Stimulated activated memory B cell treated with anti-CD40 and anti-IgM and Interleukin-4, amounts not matched to agents 10 μg/mL and 1 μg/mL and 100 μg/mL, for 72 hours (primary cell): Measurements from ENCODE around the gene ACAN.

Source experiments
- ATAC-seq: fragments of 150-1000 bp; cut with Tn5 transposase; 2 replicates; pipeline ENCODE4 v1.10.0; 2021
- H3K27ac Mint-ChIP-seq: one replicate; pipeline ENCODE4 v1.8.0; 2022; ENCODE audit warnings: mild to moderate bottlenecking, mixed read lengths
- H3K27me3 Mint-ChIP-seq: one replicate; pipeline ENCODE4 v1.8.0; 2022; ENCODE audit warnings: mixed read lengths
- H3K36me3 Mint-ChIP-seq: one replicate; pipeline ENCODE4 v1.8.0; 2022; ENCODE audit warnings: mixed read lengths
- H3K4me1 Mint-ChIP-seq: one replicate; pipeline ENCODE4 v1.8.0; 2022; ENCODE audit warnings: mixed read lengths
- H3K4me3 Mint-ChIP-seq: one replicate; pipeline ENCODE4 v1.8.0; 2022; ENCODE audit warnings: mild to moderate bottlenecking, moderate library complexity, mixed read lengths
- H3K9me3 Mint-ChIP-seq: one replicate; pipeline ENCODE4 v1.8.0; 2022; ENCODE audit warnings: mixed read lengths

Gene ACAN

GRCh38 chr15:88874275-88874674, 71.0 kb downstream of the ACAN start:
- H3K4me1 Mint-ChIP-seq = no peaks in the 10 kb centered on the region
- peaks cover 32% of the 10 kb centered on the region for H3K27me3 Mint-ChIP-seq
- no peaks in the 10 kb centered on the region for H3K9me3 Mint-ChIP-seq
- no peak overlapping the region for H3K4me3 Mint-ChIP-seq
- ATAC-seq = no peak
- no peak overlapping the region for H3K27ac Mint-ChIP-seq
- H3K36me3 Mint-ChIP-seq = no peaks in the 10 kb centered on the region

DNA sequence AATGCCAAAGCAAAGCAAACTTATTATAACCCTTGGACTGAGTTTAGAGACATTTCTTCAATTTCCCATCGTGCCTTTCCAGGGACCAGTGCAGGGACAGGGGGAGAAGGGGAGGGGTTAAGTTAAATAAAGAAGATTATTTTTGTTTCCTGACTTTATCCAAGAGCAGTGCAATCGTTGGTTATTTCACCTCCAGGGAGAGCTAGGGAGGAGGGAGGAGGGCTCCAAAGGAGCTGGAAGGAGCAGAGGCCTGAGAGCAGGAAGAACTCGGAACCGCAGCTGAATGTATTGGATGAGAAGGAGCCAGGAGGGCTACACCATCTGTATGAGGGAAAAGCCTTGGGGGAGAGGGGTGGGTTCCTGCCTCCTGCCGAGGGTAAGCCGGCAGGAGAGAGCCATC, 71.4 kb downstream of the ACAN start:
- Mint-ChIP-seq H3K27me3 (peaks cover 32% of the 10 kb centered on the region), H3K4me1 (no peaks in the 10 kb centered on the region), H3K4me3 (no peak overlapping the region), H3K27ac (no peak overlapping the region), H3K9me3 (no peaks in the 10 kb centered on the region), H3K36me3 (no peaks in the 10 kb centered on the region)
- ATAC-seq = no peak

DNA sequence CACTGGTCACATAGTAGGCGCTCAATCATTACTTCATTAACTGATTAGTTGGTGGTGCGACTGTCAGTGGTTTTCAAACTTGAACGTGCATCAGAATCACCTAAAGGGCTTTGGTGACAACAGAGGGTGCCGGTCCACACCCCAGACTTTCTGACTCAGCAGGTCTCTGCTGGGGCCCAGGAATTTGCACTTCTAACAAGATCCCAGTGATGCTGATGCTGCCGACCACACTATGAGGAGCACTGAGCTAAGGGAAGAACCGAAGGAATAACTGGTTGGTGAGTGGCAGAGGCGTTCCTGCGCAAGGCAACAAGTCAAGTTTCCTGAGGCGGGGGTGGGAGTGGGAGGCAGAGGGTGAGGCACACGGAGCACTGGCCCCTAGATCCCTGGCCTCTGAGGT, 73.3 kb downstream of the ACAN start:
- ATAC-seq = no peak
- no peaks in the 10 kb centered on the region for H3K4me1 Mint-ChIP-seq
- H3K4me3 Mint-ChIP-seq = no peak overlapping the region
- H3K36me3 Mint-ChIP-seq = no peaks in the 10 kb centered on the region
- H3K27ac Mint-ChIP-seq = no peak overlapping the region
- peaks cover 23% of the 10 kb centered on the region for H3K27me3 Mint-ChIP-seq
- no peaks in the 10 kb centered on the region for H3K9me3 Mint-ChIP-seq

- no peak for ATAC-seq
- no peaks in the 10 kb centered on the region for H3K4me1 Mint-ChIP-seq
- no peaks in the 10 kb centered on the region for H3K9me3 Mint-ChIP-seq
- H3K36me3 Mint-ChIP-seq = no peaks in the 10 kb centered on the region
- peaks cover 15% of the 10 kb centered on the region for H3K27me3 Mint-ChIP-seq
- H3K27ac Mint-ChIP-seq = no peak overlapping the region
- H3K4me3 Mint-ChIP-seq = no peak overlapping the region
Observed at GRCh38 chr15:88877415-88877814, 74.2 kb downstream of the ACAN start.

- no peak for ATAC-seq
- peaks cover 10% of the 10 kb centered on the region for H3K27me3 Mint-ChIP-seq
- H3K36me3 Mint-ChIP-seq = no peaks in the 10 kb centered on the region
- no peak overlapping the region for H3K27ac Mint-ChIP-seq
- no peaks in the 10 kb centered on the region for H3K4me1 Mint-ChIP-seq
- no peaks in the 10 kb centered on the region for H3K9me3 Mint-ChIP-seq
- no peak overlapping the region for H3K4me3 Mint-ChIP-seq
Observed at GRCh38 chr15:88877906-88878305, 74.7 kb downstream of the ACAN start.

- no peak overlapping the region for H3K27ac Mint-ChIP-seq
Observed at GRCh38 chr15:88878720-88879184, 75.5 kb downstream of the ACAN start.

DNA sequence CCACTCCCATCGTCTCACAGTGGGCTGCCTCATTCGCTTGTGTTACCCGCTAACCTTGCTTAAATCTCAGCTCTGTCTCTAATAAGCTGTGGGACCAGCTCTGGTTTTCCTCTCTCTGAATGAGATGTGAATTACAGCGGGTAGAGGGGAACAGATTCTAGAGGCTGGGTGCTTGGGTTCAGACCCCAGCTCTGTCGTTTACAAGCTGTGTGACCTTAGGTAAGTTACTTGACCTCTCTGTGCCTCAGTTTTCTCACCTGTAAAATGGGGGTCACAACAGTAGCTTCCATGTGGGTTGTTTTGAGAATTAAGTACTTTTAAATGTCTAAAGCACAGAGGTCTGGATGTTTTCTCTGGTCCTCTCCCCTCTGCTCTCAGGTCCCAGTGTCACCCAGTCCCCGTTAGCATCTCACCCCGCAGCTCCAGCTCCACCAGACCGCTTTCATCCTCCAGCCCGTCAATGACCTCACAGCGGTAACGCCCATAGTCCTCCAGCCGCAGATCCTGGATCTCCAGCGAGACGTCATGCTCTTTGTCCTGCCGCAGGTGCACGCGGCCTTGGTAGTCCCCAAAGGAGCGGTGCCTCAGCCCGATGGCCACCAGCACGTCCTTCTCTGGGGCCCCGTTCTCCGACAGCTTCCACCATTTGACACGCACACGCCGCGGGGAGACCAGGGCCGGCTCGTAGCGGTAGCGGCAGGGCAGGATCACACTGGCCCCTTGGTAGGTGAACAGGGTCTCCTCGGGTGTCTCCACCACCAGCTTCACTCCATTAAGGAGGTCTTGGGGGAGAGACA, 77.9 kb downstream of the ACAN start:
- Mint-ChIP-seq H3K27ac (no peak overlapping the region), H3K9me3 (no peaks in the 10 kb centered on the region), H3K4me1 (no peaks in the 10 kb centered on the region), H3K36me3 (no peaks in the 10 kb centered on the region), H3K4me3 (no peak overlapping the region), H3K27me3 (no peaks in the 10 kb centered on the region)
- ATAC-seq = no peak

More at GRCh38 chr15:88878720-88879184, 75.5 kb downstream of the ACAN start:
- H3K9me3 Mint-ChIP-seq = no peaks in the 10 kb centered on the region
- peaks cover 1% of the 10 kb centered on the region for H3K27me3 Mint-ChIP-seq
- no peaks in the 10 kb centered on the region for H3K36me3 Mint-ChIP-seq
- peak; percentile 10 for ATAC-seq
- no peaks in the 10 kb centered on the region for H3K4me1 Mint-ChIP-seq
- no peak overlapping the region for H3K4me3 Mint-ChIP-seq

- Mint-ChIP-seq H3K9me3 (no peaks in the 10 kb centered on the region), H3K27me3 (no peaks in the 10 kb centered on the region), H3K27ac (no peak overlapping the region), H3K36me3 (no peaks in the 10 kb centered on the region), H3K4me1 (no peaks in the 10 kb centered on the region), H3K4me3 (no peak overlapping the region)
- ATAC-seq = no peak
Observed at GRCh38 chr15:88881775-88882174, 78.5 kb downstream of the ACAN start.

GRCh38 chr15:88882785-88883184, 79.5 kb downstream of the ACAN start:
- no peaks in the 10 kb centered on the region for H3K36me3 Mint-ChIP-seq
- no peak overlapping the region for H3K27ac Mint-ChIP-seq
- no peaks in the 10 kb centered on the region for H3K27me3 Mint-ChIP-seq
- no peaks in the 10 kb centered on the region for H3K4me1 Mint-ChIP-seq
- H3K9me3 Mint-ChIP-seq = no peaks in the 10 kb centered on the region
- H3K4me3 Mint-ChIP-seq = no peak overlapping the region
- ATAC-seq = no peak

DNA sequence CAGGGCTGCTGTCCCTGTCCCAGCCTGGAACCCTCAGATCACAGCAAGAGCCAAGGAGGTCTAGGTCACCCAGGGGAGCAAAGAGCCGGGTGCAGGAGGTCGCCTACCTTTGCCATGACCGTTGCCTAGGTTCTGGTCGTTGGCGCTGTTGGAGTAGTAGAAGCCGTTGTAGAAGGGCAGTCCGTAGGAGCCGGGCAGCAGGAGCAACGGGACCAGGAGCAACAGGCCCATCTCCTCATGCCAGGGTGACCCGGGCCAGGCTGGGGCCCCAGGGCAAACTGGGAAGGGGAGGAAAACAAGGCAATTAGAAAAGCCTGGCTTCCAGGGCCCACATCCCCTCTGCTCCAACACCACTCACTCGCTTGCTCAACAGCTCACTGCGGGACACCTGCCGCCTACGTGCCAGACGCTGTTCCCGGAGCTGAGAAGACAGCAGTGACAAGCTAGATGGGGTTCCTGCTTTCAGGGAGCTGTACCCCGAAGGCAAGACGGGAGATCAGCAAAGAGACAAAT, 83.9 kb downstream of the ACAN start:
- ATAC-seq = no peak
- H3K4me1 Mint-ChIP-seq = no peaks in the 10 kb centered on the region
- no peaks in the 10 kb centered on the region for H3K36me3 Mint-ChIP-seq
- H3K4me3 Mint-ChIP-seq = no peak overlapping the region
- H3K9me3 Mint-ChIP-seq = no peaks in the 10 kb centered on the region
- no peaks in the 10 kb centered on the region for H3K27me3 Mint-ChIP-seq
- no peak overlapping the region for H3K27ac Mint-ChIP-seq

- peaks cover 9% of the 10 kb centered on the region for H3K27me3 Mint-ChIP-seq
- H3K4me1 Mint-ChIP-seq = no peaks in the 10 kb centered on the region
- H3K4me3 Mint-ChIP-seq = no peak overlapping the region
- H3K27ac Mint-ChIP-seq = no peak overlapping the region
- H3K9me3 Mint-ChIP-seq = no peaks in the 10 kb centered on the region
- ATAC-seq = no peak
- no peaks in the 10 kb centered on the region for H3K36me3 Mint-ChIP-seq
Observed at GRCh38 chr15:88888719-88889118, 85.5 kb downstream of the ACAN start.

DNA sequence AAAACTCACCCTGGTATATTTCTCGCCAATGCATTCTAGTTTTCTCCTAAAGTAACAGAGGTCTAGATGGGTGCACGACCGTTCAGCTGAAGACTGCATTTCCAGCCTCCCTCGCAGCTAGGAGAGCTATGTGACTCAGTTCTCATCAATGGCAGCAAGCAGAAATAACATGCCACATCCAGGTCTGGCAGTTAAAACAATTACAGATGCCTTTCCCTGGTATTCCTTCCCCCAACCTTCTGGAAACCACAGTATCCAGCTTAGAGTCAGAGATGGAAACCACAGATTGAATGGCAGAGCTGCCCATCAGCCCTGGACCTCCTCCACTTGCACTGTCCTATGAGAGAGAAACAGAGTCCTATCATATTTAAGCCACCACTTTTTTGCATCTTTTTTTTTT, 87.3 kb downstream of the ACAN start:
- H3K36me3 Mint-ChIP-seq = no peaks in the 10 kb centered on the region
- no peak overlapping the region for H3K27ac Mint-ChIP-seq
- no peak overlapping the region for H3K4me3 Mint-ChIP-seq
- peaks cover 8% of the 10 kb centered on the region for H3K4me1 Mint-ChIP-seq
- H3K27me3 Mint-ChIP-seq = peaks cover 21% of the 10 kb centered on the region
- no peaks in the 10 kb centered on the region for H3K9me3 Mint-ChIP-seq
- no peak for ATAC-seq

DNA sequence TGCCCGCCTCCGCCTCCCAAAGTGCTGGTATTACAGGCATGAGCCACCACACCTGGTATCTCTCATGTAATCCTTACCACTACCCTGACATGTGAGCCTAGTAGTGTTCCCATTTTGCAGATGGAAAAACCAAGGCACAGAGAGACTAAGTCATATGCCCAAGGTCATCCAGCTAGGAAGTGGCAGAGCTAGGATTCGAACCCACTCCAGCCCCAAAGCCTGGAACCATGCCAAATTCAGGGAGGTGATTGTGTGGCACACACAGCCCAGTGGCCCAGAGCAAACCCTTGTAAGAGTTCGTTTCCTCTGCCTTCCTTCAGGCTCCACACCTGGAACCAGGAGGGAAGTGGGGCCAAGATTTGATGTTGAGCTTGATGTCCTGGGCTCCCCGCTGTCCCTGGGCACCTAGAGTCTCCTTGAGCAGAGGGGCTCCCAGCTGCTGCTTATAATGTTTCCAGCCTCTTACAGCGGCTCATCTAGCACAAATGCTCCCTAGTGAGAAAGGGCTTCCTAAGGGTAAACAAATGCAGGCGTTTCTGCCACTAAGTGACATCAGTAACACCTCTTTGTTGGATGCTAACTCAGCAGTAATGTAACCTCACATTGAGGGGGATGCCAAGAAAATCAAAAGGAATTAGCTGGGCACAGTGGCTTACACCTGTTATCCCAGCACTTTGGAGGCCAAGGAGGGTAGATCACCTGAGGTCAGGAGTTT, 88.5 kb downstream of the ACAN start:
- Mint-ChIP-seq H3K4me3 (no peak overlapping the region), H3K4me1 (peaks cover 15% of the 10 kb centered on the region)
- ATAC-seq = no peak

GRCh38 chr15:88894348-88894818, 91.1 kb downstream of the ACAN start:
- no peaks in the 10 kb centered on the region for H3K9me3 Mint-ChIP-seq
- peak; percentile 63 for ATAC-seq
- peaks cover 41% of the 10 kb centered on the region for H3K27me3 Mint-ChIP-seq
- no peak overlapping the region for H3K27ac Mint-ChIP-seq
- H3K4me3 Mint-ChIP-seq = peak overlapping the region; percentile 68
- H3K4me1 Mint-ChIP-seq = peaks cover 19% of the 10 kb centered on the region
- no peaks in the 10 kb centered on the region for H3K36me3 Mint-ChIP-seq

More for the DNA sequence above, 88.5 kb downstream of the ACAN start:
- Mint-ChIP-seq H3K36me3 (no peaks in the 10 kb centered on the region), H3K9me3 (no peaks in the 10 kb centered on the region), H3K27ac (no peak overlapping the region), H3K27me3 (peaks cover 30% of the 10 kb centered on the region)

DNA sequence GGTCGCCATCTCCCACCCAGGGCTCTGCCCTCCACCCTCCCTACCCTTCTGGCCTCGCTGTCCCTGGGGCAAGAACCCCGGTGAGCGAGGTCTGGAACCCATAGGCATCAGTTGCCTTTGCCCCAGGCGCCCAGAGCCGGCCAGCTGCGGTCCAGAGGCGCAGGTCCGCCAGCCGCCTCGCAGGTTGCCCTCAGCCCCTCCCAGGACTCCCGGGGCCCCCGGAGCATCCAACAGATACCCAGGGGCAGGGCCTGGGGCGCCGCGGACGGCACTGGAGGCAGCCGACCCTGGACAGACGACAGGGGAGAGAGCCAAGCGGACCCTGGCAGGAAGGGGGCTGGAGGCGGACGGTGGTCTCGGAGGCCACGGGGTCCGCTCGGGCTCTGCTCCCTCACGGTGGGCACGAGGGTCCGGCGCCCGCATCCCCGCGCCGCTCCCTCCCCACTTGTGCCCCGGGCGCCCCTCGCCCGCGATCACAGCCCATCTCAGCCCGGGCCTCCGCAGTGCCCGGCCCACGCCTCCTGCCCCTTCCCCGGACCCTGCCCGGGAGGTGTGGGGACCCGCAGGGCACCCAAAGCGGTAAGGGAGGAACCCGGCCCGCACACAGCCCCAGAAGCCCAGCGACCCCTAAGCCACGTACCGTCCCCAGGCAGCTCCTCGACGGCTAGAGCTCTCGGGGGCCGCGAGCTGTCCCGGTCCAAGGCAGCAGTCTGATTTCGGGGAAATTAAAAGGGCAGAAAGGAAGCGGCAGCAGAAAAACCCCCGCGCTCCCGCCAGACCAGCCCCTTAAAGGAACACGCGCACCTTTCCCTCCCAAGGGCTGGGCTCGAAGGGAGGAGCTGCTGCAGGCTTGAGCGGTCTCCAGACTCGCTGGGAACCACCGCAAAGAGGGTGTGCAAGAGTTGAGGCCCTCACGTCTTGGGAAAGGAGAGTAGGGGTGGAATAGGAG, 91.9 kb downstream of the ACAN start, which contains the start of gene HAPLN3:
TSS of gene HAPLN3 (minus strand) at position 726 of the 949 bp plus-strand sequence. CDS start 8,246 bp downstream, outside the sequence.
- Mint-ChIP-seq H3K4me1 (peaks cover 19% of the 10 kb centered on the region), H3K9me3 (no peaks in the 10 kb centered on the region), H3K4me3 (peak within 1 kb of the TSS; percentile 68), H3K36me3 (no peaks in the 10 kb centered on the region), H3K27ac (peak within 1 kb of the TSS; percentile 38), H3K27me3 (peaks cover 41% of the 10 kb centered on the region)
- ATAC-seq = peak; percentile 52
